Naive thymus-derived CD4-positive, alpha-beta T cell (primary cell): Measurements from ENCODE around the gene MEOX1. TPM values are rescaled to one million over a fixed set of nuclear protein-coding genes. Genes with fewer than 3 reads are reported as not detected.
A peak's percentile ranks its signal among the peaks of the same experiment; 100 is the strongest.
"Not testable (repeated sequence)": the region's sequence is repeated elsewhere in the genome, so short reads cannot be mapped to it uniquely, and the experiment has no call there.

Experiments
- ATAC-seq: fragments of 150-1000 bp; cut with Tn5 transposase; 2 replicates; pipeline ENCODE4 v1.10.0; 2021; ENCODE audit warnings: mild to moderate bottlenecking, moderate library complexity
- CTCF ChIA-PET: fragments of 350-600 bp; sonication (Branson Sonifier 250); formaldehyde crosslinking; loops from one replicate; lab custom pipeline; 2021; ENCODE audit warnings: antibody characterized with exemption; lab: Charles Lee
- POLR2A ChIA-PET: fragments of 350-600 bp; sonication (Branson Sonifier 250); formaldehyde crosslinking; loops from one replicate; lab custom pipeline; 2021; ENCODE audit warnings: antibody characterized with exemption, inconsistent platforms; lab: Charles Lee
- DNase-seq, 9 donors: peaks; one replicate each; pipeline versions ENCODE4 v3.0.0 to v3.0.0-alpha.2; 2020 to 2022; ENCODE audit warnings: mixed read lengths in 1 of 9
- H3K27ac ChIP-seq: one replicate; pipeline ENCODE4 v1.7.0; 2013; ENCODE audit warnings: mild to moderate bottlenecking, low read depth, low read length, moderate library complexity
- H3K27me3 ChIP-seq, 2 donors: one replicate each; pipeline ENCODE4 v1.7.0; 2013; ENCODE audit warnings: low read length in 2 of 2, mild to moderate bottlenecking in 2 of 2, moderate library complexity in 2 of 2; ENCODE audit not compliant: control insufficient read depth in 2 of 2, insufficient read depth in 2 of 2
- H3K36me3 ChIP-seq, 3 experiments: 1 replicate in 2 of 3; 2 replicates in 1 of 3; pipeline ENCODE4 v1.7.0; 2013; ENCODE audit warnings: low read length in 3 of 3, mild to moderate bottlenecking in 3 of 3, moderate library complexity in 1 of 3; ENCODE audit not compliant: insufficient read depth in 3 of 3, control insufficient read depth in 2 of 3
- H3K4me1 ChIP-seq, 2 donors: one replicate each; pipeline ENCODE4 v1.7.0; 2013; ENCODE audit warnings: low read length in 2 of 2, mild to moderate bottlenecking in 2 of 2, moderate library complexity in 1 of 2; ENCODE audit not compliant: control insufficient read depth in 2 of 2, insufficient read depth in 2 of 2
- H3K4me3 ChIP-seq: 2 replicates; pipeline ENCODE4 v1.7.0; 2013; ENCODE audit warnings: mild to moderate bottlenecking, low read length
- H3K9me3 ChIP-seq, 3 experiments: 1 replicate in 2 of 3; 2 replicates in 1 of 3; pipeline ENCODE4 v1.7.0; 2013; ENCODE audit warnings: low read length in 3 of 3; ENCODE audit not compliant: control insufficient read depth in 2 of 3
- H3K27ac Mint-ChIP-seq, 9 donors: one replicate each; pipeline ENCODE4 v1.8.0; 2020 to 2022; ENCODE audit warnings: mixed read lengths in 9 of 9, mild to moderate bottlenecking in 8 of 9, moderate library complexity in 5 of 9, inconsistent platforms in 2 of 9
- H3K27me3 Mint-ChIP-seq, 5 donors: one replicate each; pipeline ENCODE4 v1.8.0; 2021 to 2022; ENCODE audit warnings: mixed read lengths in 5 of 5, mild to moderate bottlenecking in 1 of 5
- H3K36me3 Mint-ChIP-seq, 5 donors: one replicate each; pipeline ENCODE4 v1.8.0; 2020 to 2022; ENCODE audit warnings: mixed read lengths in 5 of 5, mild to moderate bottlenecking in 3 of 5, inconsistent platforms in 1 of 5
- H3K4me1 Mint-ChIP-seq, 7 donors: one replicate each; pipeline ENCODE4 v1.8.0; 2020 to 2022; ENCODE audit warnings: mixed read lengths in 7 of 7, mild to moderate bottlenecking in 3 of 7, inconsistent platforms in 1 of 7
- H3K4me3 Mint-ChIP-seq, 10 donors: one replicate each; pipeline ENCODE4 v1.8.0; 2020 to 2022; ENCODE audit warnings: mild to moderate bottlenecking in 10 of 10, mixed read lengths in 10 of 10, moderate library complexity in 6 of 10, inconsistent platforms in 2 of 10
- H3K9me3 Mint-ChIP-seq, 11 donors: one replicate each; pipeline ENCODE4 v1.8.0; 2020 to 2022; ENCODE audit warnings: mixed read lengths in 11 of 11, mild to moderate bottlenecking in 4 of 11, inconsistent platforms in 1 of 11, moderate library complexity in 1 of 11
- intact Hi-C, 2 donors: fragments of 100-400 bp; cut with micrococcal nuclease; formaldehyde crosslinking; loops; one replicate each; pipeline ENCODE4 v1.15.1; 2023
- polyA plus RNA-seq, 2 donors: library from polyadenylated mRNA; unstranded; fragments of 300-500 nt; fragmentation: Illumina TruSeq; gene quantifications; one replicate each; pipeline ENCODE4 v1.2.3, GENCODE V29; 2021
- total RNA-seq, 6 experiments: library from RNA in 5 of 6; stranded (reverse) in 5 of 6; gene quantifications; 1 replicate in 5 of 6; 2 replicates in 1 of 6; pipeline ENCODE4 v1.2.3 and lab custom pipeline; 2021 to 2026

The MEOX1 gene
- total and polyA plus RNA-seq, 7 experiments from 2014 or later, result 0.37 to 2.5 (median 0.54) TPM

DNA sequence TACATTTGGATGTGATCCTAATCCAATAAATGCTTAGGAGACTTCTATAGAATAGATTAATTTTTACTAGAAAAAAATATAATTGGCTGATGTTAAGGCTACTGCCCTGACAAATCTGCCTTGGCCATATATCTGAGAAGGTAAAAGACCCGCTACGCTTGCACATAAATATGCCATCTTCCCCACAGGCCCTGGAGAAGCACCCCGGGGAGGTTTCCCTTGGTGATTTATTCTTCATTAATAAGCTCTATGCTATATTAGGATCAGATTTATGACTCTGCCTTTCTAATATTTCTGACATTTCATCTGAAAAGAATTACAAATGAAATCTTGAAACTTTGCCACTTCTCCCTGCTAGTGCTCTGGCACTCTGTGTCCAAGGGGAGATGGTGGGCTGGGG lies 27.4 kb upstream of the MEOX1 start:
- Histone ChIP-seq H3K36me3 (no peaks in the 10 kb centered on the region), H3K4me3 (no peak overlapping the region), H3K27ac (no peak overlapping the region), H3K4me1 (no peaks in the 10 kb centered on the region), H3K27me3 (no peaks in the 10 kb centered on the region), H3K9me3 (no peaks in the 10 kb centered on the region)
- Mint-ChIP-seq H3K4me1 (peaks cover 0 to 1% (median 0%) of the 10 kb centered on the region in 7 donors), H3K27ac (no peak overlapping the region), H3K27me3 (peaks cover 0 to 9% (median under 1%) of the 10 kb centered on the region in 5 donors), H3K36me3 (no peaks in the 10 kb centered on the region), H3K4me3 (no peak overlapping the region), H3K9me3 (peaks cover 0 to 2% (median 0%) of the 10 kb centered on the region in 11 donors)
- ChIA-PET POLR2A (interaction anchor here (0.5 kb wide), 1 partner anchor 87 kb away, joined by 4 read pairs; no protein-coding TSS in a partner anchor), CTCF (interaction anchor here (0.9 to 1.7 kb wide), 3 partner anchors 16 to 77 kb away, joined by 4 to 7 read pairs (median 5); no protein-coding TSS in a partner anchor)
- intact Hi-C loops, result no loop called here
- ATAC-seq, result no peak
- no peak for DNase-seq

DNA sequence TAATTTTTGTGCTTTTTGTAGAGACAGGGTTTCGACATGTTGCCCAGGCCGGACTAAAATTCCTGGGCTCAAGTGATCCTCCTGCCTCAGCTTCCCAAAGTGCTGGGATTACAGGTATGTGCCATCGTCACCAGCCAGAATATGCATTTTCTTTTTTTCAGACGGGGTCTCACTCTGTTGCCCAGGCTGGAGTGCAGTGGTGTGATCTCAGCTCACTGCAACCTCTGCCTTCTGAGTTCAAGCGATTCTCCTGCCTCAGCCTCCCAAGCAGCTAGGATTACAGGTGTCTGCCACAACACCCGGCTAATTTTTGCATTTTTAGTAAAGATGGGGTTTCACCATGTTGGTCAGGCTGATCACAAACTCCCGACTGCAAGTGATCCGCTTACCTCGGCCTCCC lies 25.2 kb upstream of the MEOX1 start:
- H3K9me3 Mint-ChIP-seq, intact Hi-C loops: not testable (repeated sequence)
- CTCF ChIA-PET, result interaction anchor here (0.6 kb wide), 1 partner anchor 61 kb away, joined by 4 read pairs; no protein-coding TSS in a partner anchor

DNA sequence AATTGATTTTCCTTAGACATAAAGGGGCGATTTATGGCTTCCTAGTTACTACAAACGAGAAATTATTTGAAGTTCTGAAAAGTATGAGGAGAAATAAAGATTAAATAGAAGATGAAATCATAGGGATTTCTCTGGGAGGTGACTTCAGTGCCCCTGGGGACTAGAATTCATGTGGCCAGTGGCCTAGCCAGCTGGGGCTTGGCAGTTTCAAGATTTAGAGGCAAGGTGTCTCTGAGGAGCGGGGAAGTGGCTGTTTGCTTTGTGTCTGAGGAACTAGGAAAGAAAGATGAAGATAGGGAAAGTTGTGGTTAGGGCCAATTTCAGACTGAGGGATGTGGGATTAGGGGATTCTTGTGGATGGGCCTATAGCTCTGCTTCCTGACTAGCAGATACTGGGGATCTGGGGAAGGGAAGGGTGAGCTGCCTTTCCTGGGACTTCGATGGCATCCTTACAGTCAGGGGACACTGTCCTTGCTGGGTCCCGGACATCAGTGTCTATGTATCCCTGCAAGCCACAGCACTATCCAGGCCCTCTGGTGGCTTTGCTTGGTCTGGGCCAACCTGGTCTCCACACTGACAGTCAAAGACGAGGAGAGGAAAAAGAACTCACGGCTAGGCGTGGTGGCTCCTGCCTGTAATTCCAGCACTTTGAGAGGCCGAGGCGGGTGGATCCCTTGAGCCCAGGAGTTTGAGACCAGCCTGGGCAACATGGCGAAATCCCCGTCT lies 22.4 kb upstream of the MEOX1 start:
- H3K27ac Mint-ChIP-seq, result peak overlapping the region in 2 of 9 donors; percentile 12 to 81
- H3K27me3 Mint-ChIP-seq, result peaks cover 0 to 17% (median 0%) of the 10 kb centered on the region in 5 donors

More for the DNA sequence above, 25.2 kb upstream of the MEOX1 start:
- H3K4me3 Mint-ChIP-seq, DNase-seq, ATAC-seq, H3K4me1 Mint-ChIP-seq, H3K9me3 ChIP-seq, H3K4me3 ChIP-seq, H3K36me3 Mint-ChIP-seq, H3K27me3 ChIP-seq, H3K27ac Mint-ChIP-seq, POLR2A ChIA-PET, H3K36me3 ChIP-seq, H3K4me1 ChIP-seq, H3K27me3 Mint-ChIP-seq, H3K27ac ChIP-seq: not testable (repeated sequence)

DNA sequence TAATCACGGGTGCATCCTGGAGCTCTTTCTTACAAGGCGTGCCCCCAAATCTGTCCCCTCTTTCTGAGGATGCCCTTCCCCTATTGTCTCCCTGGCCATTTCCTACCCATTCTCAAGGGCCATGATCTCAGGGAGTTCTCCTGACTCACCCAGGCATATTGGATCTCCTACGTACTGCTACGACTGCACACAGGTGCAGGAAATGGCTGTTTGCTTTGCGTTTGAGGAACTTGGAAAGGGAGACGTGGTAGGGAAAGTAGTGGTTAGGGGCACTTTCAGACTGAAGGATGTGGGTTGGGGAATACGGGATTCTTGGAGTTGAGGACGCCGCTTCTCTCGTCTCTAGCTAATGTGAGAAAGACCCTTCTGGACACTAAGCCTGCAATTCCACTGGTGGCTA lies 18.7 kb upstream of the MEOX1 start:
- H3K4me1 ChIP-seq, result no peaks in the 10 kb centered on the region
- no peaks in the 10 kb centered on the region for H3K36me3 ChIP-seq
- H3K27me3 ChIP-seq, result no peaks in the 10 kb centered on the region
- no peak overlapping the region for H3K27ac ChIP-seq
- Mint-ChIP-seq H3K36me3 (no peaks in the 10 kb centered on the region), H3K27ac (no peak overlapping the region), H3K4me3 (no peak overlapping the region), H3K9me3 (no peaks in the 10 kb centered on the region), H3K27me3 (peaks cover 0 to 18% (median 0%) of the 10 kb centered on the region in 5 donors), H3K4me1 (peaks cover 5 to 25% (median 6%) of the 10 kb centered on the region in 7 donors)
- ChIA-PET CTCF (interaction anchor here (0.7 to 1.7 kb wide), 2 partner anchors 80 to 361 kb away, joined by 3 to 7 read pairs; no protein-coding TSS in a partner anchor), POLR2A (no interaction called here)
- H3K9me3 ChIP-seq, result no peaks in the 10 kb centered on the region
- H3K4me3 ChIP-seq, result no peak overlapping the region
- ATAC-seq (no peak), DNase-seq (no peak)
- intact Hi-C loops, result no loop called here

More for the DNA sequence above, 22.4 kb upstream of the MEOX1 start:
- H3K9me3 ChIP-seq, result no peaks in the 10 kb centered on the region
- ChIA-PET CTCF (interaction anchor here (1.2 kb wide), 1 partner anchor 76 kb away, joined by 6 read pairs; no protein-coding TSS in a partner anchor), POLR2A (no interaction called here)
- DNase-seq, result no peak
- Mint-ChIP-seq H3K4me3 (no peak overlapping the region), H3K4me1 (peaks cover 0 to 6% (median 0%) of the 10 kb centered on the region in 7 donors), H3K36me3 (no peaks in the 10 kb centered on the region), H3K9me3 (no peaks in the 10 kb centered on the region)
- H3K27me3 ChIP-seq, result no peaks in the 10 kb centered on the region
- no peaks in the 10 kb centered on the region for H3K36me3 ChIP-seq
- intact Hi-C loops, result no loop called here
- no peak overlapping the region for H3K27ac ChIP-seq
- no peak for ATAC-seq
- no peaks in the 10 kb centered on the region for H3K4me1 ChIP-seq
- no peak overlapping the region for H3K4me3 ChIP-seq

- POLR2A ChIA-PET, result no interaction called here
- no peaks in the 10 kb centered on the region for H3K9me3 ChIP-seq
- no peak overlapping the region for H3K27ac ChIP-seq
- no peaks in the 10 kb centered on the region for H3K4me1 ChIP-seq
- DNase-seq (no peak), ATAC-seq (no peak)
- Mint-ChIP-seq H3K9me3 (no peaks in the 10 kb centered on the region), H3K4me3 (no peak overlapping the region), H3K27me3 (peaks cover 0 to 21% (median 0%) of the 10 kb centered on the region in 5 donors), H3K27ac (no peak overlapping the region), H3K4me1 (peaks cover 5 to 25% (median 6%) of the 10 kb centered on the region in 7 donors), H3K36me3 (no peaks in the 10 kb centered on the region)
- H3K4me3 ChIP-seq, result no peak overlapping the region
- no peaks in the 10 kb centered on the region for H3K27me3 ChIP-seq
- CTCF ChIA-PET, result interaction anchor here (0.7 to 1.7 kb wide), 2 partner anchors 81 to 361 kb away, joined by 3 to 7 read pairs; no protein-coding TSS in a partner anchor
- intact Hi-C loops, result no loop called here
- no peaks in the 10 kb centered on the region for H3K36me3 ChIP-seq
These were observed 18.2 kb upstream of the MEOX1 start for GRCh38 chr17:43679911-43680310.

- ChIA-PET POLR2A (no interaction called here), CTCF (interaction anchor here (1.7 kb wide), 1 partner anchor 81 kb away, joined by 7 read pairs; no protein-coding TSS in a partner anchor)
- no peak overlapping the region for H3K4me3 Mint-ChIP-seq
- Histone ChIP-seq H3K4me3 (no peak overlapping the region), H3K4me1 (no peaks in the 10 kb centered on the region), H3K9me3 (no peaks in the 10 kb centered on the region), H3K36me3 (no peaks in the 10 kb centered on the region), H3K27me3 (no peaks in the 10 kb centered on the region), H3K27ac (no peak overlapping the region)
- no peaks in the 10 kb centered on the region for H3K36me3 Mint-ChIP-seq
- no peak overlapping the region for H3K27ac Mint-ChIP-seq
- peaks cover 0 to 21% (median 0%) of the 10 kb centered on the region in 5 donors for H3K27me3 Mint-ChIP-seq
- no peak for ATAC-seq
- no peaks in the 10 kb centered on the region for H3K9me3 Mint-ChIP-seq
- DNase-seq, result no peak
- H3K4me1 Mint-ChIP-seq, result peaks cover 5 to 25% (median 6%) of the 10 kb centered on the region in 7 donors
- intact Hi-C loops, result no loop called here
These were observed 17.7 kb upstream of the MEOX1 start for GRCh38 chr17:43679401-43679800.
